HG03558 (cell line): Measurements from ENCODE around the gene CREM.
"Not testable (repeated sequence)": the region's sequence is repeated elsewhere in the genome, so short reads cannot be mapped to it uniquely, and the experiment has no call there.

Source experiments
- ATAC-seq: cut with Tn5 transposase; IDR thresholded peaks from one replicate; pipeline ENCODE4 v1.9.1; 2021; ENCODE audit warnings: moderate number of reproducible peaks; ENCODE audit not compliant: unreplicated experiment; ENCODE audit errors: extremely low read depth

CREM gene

DNA sequence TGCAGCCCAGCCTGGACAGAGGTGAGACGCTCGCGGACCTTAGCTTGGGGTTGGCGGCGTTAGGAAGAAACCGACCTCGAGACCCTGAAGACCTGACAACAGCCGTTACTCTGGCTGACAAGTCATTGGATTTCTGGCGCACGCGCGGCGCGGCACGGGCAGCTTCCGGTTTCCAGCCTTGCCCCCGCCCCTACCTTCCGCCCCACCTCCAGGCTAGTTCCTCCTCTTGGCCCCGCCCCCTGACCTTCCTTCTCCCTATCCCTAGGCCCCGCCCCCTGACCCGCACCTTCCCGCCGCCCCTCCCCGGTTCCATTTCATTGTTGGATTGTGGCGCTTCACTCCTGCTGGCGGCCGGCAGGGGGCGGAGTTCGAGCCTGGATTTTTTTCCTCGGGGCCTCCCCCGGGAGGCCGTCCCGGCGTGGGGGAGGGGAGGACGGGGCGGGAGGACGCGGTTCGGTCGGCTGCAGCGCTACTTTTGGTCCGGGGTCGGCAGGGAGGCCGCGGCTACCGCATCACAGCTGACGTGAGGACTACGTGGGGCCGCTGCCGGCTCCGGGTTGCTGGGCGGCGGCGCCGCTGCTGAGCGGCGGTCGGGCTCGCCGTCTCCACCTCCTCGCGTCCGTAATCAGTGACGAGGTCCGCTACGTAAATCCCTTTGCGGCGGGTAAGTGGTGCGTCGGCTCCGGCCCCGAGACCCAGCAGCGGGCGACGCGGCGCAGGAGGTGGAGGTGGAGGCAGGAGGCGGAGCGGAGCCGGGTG lies at the start of gene CREM:
Gene CREM, plus strand, starts transcription at position 317 of the 759 bp plus-strand sequence. CDS start 10,990 bp downstream, outside the sequence.
- peak; percentile 55 for ATAC-seq

DNA sequence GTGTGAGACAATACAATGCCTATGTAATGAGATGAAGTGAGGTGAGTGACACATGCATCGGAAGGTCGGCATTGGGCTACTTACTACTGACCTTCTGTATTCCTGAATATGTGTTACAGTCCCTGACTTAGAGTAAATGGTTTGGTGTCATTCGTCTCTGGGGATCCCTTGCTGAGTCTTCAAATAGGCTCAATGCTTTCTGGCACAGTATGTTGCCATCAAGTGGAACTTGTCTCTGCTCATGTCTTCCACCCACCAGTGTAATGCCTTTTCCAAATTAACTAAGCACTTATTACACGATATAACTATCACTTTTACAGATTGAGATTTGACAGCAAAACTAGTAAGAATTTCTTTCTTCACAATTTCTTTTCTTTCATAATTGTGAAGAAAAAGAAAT lies 47.4 kb upstream of the CREM start:
- no peak for ATAC-seq

DNA sequence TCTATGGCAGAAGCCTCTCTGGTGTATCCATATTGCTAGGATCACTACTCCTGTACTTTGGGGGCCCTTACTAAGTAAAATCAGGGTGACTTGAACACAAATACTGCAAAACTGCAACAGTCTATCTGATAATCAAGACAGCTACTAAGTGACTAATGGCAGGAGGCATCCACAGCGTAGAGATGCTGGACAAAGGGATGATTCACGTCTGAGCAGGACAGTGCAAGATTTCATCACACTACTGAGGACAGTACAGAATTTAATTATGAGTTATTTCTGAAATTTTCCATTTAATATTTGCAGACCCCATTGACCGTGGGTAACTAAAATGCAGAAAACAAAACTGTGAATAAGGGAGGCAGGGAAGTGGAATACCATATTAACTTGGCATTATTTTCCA lies 46.9 kb upstream of the CREM start:
- no peak for ATAC-seq

DNA sequence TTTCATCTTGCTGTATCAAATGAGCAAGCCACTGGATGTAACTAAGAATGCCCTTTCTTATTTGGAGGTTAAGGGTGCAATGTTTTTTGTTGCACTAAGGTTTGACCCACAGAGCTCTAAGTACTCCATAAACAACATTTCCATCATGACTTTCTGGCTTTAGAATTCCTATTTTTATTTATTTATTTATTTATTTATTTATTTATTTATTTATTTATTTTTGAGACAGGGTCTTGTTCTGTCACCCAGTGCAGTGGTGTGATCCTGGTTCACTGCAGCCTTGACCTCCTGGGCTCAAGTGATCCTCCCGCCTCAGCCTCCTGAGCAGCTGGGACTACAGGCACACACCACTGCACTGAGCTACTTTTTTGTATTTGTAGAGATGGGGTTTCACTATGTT lies 46.4 kb upstream of the CREM start:
- ATAC-seq: not testable (repeated sequence)

DNA sequence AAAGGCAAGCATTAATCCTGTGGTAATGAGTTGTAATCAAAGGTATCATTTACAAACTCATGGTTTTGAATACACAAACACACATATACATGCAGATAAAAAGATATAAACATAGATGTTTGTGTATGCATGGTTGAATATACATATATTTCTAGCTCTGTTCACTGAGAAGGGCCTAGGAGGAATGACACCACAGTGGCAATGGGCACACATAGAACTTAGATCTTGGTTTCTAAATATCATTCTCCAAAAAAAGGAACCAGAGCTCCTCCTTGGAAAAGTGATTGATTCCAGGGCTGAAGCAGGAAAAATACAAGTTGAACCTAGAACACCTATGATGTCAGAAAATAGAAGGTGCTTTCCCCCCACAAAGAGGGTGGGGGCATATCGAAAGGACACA lies 43.4 kb upstream of the CREM start:
- ATAC-seq: no peak

DNA sequence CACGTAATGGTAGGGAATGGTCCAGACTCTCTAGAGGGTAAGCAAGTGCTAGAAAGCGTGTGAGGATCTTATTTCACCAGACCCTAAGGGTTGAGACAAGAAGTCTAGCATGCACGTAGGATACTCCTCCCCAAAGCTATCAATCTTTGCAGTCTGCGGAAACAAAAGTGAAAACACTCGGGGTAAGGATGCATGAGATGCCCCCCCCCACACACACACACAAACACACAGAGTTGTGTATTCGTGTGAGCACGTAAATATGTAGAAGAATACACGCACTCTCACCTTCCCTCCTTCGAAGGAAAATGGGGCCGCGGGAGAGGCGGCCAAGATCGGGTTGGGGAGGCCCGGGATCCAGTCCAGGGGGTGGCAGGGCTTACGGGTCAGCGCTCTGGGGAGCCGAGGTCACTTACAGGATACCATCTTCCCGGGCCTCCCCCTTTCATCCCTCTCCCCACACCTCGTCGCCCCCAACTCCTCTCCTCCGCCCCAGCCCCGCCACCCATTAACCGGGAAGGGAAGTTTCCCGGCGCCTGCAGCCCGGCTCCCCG lies 37.0 kb upstream of the CREM start:
- no peak for ATAC-seq

DNA sequence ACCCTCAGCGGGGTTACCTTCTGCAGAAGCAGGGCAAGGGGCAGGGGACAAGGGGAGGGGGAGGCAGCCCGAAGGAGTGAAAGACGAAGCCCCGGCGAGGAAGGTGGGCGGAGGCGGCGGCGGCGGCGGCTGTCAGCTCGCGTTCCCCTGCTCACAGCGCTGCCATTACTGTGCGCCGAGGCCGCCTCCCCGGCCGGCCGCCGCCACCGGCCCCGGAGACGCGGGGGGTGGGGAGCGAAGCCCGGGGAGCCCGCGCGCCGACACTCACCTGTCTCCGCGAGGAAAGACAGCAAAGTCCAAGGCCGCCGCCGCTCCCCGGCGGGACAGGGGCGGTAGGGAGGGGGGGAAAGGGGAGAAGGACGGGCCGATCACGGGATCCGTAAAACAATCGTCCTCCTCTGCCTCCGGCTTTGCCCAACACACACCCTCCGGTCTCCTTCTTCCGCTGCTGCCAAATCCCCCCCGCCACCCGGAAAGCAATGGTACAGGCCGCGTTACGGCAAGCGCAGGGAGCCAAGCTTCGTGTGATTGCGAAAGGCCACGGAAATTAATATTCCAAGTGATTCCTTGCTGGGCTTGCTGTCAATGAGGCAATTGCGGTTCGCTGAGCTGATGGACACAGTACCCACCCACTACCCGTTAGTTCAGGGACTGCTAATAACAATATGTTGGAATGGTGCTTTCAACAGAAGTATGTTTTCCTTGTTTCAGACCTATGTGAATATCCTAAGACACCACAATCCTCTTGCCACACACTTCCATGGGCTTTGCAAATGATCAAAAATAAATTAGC lies 36.3 kb upstream of the CREM start, which contains the start of gene CUL2:
Gene CUL2, minus strand, starts transcription at position 180 of the 793 bp plus-strand sequence. CDS start 19,024 bp downstream, outside the sequence.
- peak; percentile 56 for ATAC-seq

DNA sequence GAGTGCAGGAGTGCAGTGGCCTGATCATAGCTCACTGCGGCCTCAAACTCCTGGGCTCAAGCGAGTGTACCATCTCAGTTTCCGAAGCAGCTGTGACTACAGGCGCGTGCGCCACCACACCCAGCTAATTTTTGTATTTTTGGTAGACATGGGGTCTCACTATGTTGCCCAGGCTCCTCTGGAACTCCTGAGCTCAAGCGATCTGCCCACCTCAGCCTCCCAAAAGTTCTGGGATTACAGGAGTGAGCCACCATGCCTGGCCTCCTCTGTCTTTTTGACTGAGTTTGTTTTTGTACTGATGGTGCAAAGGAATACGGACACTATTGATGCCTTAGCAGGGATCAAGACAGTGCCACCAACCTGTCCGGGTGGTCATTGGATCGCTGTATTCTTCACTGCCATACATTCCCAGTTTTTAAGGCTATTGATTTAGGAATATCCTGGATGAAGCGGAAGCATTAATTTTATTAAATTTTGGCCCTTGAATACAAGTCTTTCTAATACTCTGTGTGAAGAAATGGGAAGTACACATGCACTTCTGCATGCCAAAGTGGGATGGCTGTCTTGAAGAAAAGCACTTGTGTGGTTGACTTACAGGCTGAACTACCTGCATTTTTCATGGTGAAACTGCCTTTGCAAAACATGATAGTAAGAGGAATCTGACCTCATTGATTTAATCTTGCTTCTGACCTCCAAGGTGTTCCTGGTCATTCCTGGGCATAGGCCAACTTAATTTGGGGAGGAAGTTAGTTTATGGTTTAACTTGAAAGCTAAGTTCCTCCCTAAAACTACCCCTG lies 34.5 kb upstream of the CREM start:
- ATAC-seq: no peak

DNA sequence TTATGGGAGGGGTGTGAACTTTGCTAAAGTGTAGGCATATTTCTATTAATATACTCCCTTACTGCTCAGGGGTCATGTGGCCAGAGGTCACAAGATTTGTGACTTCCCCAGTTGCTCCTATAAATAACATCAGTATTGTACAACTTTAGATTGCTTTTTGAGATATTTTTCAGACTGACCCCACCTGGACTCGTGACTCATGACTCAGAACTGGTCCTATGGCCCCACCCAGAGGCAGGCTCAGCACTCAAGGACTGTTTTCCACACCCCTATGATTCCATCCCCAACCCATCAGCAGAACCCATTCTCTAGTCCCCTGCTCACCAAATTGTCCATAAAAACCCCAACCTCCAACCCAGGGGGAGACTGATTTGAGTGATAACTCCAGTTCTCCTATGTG lies 33.8 kb upstream of the CREM start:
- ATAC-seq: no peak

DNA sequence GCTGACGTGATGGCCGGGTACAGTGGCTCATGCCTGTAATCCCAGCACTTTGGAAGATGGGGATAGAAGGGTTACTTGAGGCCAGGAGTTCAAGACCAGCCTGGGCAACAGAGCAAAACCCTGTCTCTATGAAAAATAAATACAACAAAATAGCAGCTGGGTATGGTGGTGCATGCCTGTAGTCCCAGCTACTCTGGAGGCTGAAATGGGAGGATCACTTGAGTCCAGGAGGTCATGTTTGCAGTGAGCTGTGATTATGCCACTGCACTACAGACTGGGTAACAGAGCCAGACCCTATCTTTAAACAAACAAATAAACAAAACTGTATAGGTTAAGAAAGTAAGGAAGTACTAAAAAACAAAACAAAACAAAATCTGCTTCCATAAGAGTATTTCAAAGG lies 30.3 kb upstream of the CREM start:
- no peak for ATAC-seq

DNA sequence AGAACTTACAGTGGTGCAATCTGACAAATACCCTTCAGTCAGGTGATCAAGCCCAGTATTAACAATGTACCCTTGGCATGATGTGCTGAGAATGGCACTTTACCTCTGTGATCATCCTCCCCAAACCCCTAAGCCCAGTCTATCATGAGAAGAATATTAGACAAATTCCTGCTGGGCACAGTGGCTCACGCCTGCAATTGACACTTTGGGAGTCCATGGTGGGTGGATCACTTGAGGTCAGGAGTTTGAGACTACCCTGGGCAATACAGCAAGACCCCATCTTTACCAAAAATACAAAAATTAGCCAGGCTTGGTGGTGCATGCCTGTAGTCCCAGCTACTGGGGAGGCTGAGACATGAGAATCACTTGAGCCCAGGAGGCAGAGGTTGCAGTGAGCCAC lies 29.1 kb upstream of the CREM start:
- ATAC-seq: no peak

DNA sequence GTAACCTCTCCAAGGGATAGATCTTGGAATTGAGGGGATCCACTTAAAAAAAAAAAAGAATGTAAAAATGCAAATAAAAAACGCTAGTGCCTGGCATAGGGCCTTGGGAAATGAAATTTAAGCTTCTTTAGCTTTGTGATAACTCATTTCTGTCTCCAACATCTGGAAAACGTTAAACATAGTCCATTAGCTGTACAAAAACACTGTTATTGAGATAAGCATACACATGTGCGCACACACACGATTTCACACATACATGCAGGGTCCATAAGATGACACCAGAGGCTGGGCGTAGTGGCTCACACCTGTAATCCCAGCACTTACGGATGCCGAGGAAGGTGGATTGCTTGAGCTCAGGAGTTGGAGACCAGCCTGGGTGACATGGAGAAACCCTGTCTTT lies 22.8 kb upstream of the CREM start:
- no peak for ATAC-seq

DNA sequence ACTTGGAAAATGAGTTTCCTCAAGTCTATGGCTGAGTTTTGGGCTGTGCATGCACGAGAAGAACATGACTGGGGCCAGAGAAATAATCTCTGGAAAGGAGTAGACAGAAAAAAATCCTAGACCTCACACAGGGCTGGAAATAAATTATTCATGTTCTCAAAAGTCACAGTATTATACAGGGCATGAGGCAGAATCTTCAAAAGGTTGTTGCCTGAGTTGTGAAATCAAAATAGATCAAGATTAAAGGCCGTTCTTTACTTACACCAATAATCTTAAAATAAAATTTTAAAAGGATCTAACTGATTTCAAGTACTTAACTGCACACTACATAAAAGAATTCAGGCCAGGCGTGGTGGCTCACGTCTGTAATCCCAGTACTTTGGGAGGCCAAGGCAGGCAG lies 14.1 kb upstream of the CREM start:
- no peak for ATAC-seq

DNA sequence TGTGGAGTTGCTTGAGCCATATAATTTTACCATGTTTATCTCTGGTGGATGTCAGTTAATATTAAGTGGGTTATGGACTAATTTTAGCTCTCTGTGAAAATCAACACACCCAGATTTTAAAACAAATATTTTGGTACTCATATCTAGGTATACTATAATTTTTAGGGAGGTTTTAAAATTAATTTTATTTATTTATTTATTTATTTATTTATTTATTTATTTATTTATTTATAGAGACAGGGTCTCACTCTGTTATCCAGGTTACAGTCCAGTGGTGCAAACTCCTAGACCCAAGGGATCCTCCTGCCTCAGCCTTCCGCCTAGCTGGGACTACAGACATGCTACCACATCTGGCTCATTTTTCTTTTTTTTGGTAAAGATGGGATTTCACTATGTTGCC lies 7.3 kb upstream of the CREM start:
- ATAC-seq: no peak

DNA sequence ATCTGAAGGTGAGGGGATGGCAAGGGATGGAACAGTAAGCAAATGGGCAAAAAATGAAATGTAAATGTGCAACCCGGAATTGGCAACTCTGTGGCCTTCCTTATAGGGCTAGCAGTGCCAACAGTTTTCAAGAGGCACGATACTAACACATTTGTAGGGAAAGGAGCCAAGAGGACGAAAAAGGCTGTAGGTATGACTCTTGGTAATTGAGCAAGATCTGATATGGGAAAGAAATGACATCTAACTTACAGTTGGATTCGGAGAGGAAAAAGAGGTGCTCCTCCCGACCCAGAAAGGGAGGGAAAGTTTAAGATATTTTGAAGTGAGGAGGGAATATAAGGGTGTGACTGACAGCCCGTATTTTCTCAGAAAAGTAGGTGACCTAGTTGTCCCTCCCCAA lies 2.1 kb upstream of the CREM start:
- no peak for ATAC-seq

DNA sequence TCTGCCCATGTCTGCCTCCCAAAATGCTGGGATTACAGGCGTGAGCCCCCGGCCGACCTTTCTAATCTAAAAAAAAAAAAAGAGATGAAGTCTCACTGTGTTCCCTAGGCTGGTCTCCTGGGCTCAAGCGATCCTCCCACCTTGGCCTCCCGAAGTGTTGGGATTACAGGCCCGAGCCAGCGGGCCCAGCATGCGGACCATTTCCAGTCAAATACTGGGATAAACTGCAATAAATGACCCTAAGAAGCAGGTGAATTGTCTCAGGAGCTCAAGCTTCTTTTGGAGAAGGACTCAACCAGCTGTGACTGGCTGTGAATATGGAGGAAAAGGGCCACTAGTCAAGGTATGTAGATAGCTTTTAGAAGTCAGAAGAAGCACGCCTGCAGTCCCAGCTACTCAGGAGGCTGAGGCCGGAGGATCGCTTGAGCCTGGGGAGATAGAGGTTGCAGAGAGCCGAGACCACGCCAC lies 550 bp upstream of the CREM start:
- peak; percentile 1 for ATAC-seq

DNA sequence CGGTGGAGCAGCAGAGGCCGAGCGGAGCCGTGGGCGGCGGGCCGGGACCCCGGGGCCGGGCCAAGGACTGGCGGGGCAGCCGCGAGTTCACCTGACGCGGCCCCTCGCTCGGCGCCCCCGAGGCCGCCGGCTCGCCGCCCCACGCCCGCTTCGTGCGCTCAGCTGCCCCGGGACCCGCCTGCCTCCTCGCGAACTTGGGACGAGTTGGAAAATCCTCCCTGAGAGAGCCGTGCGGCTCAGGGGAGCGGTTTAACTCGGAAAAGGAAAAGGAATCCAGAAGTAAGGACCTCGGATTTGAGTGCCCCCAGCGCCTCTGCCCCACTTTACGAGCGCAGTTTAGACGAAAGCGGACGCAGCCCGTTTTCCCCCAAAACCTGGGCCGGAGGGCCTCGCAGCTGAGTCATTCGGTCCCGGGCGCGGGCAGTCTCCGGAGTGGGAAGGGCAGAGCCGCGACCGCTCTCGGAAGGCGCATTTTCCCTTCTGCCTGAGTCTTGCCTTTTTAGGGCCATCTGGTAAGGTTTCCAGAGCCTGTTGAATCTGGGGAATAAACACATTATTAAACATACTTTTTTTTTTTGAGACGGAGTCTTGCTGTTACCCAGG lies 744 bp downstream of the CREM start:
- no peak for ATAC-seq

DNA sequence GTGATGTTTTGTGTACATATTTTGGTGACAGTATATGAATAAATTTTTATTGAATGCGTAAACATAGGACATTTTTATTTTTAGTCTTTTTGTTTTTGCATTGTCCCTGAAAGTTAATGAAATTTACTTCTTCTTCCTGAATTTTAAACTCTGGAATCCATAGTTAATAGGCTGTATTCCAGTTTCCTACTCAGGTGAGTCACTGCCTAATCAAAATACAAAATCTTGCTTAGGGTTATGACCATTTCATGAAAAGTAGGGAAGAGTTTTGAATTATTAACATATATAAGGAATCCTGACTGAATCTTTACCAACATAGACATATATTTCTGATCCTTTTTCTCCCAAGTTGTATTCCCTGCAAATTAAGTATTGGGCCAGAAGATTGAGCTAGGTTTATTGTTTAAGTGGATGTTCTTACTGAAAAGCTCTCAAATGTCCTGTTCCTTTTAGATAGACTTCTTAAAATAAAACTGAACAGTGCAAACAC lies 2.6 kb downstream of the CREM start:
- ATAC-seq: no peak

DNA sequence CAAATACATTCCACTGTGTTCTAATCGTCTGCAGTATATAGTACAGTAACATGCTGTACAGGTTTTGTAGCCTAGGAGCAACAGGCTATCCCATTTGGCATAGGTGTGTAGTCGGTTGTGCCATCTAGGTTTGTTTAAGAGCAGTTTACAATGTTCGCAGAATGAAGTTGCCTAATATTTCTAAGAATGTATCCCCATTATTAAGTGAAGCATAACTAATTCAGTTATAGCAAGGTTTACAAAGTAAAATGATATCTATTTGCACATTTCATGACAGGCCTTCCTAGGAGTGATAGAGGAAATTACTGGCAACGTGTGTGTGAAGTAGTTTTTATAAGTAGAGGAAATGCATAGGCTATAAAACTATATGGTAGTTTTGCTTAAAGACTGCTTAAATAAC lies 4.0 kb downstream of the CREM start:
- ATAC-seq: no peak

DNA sequence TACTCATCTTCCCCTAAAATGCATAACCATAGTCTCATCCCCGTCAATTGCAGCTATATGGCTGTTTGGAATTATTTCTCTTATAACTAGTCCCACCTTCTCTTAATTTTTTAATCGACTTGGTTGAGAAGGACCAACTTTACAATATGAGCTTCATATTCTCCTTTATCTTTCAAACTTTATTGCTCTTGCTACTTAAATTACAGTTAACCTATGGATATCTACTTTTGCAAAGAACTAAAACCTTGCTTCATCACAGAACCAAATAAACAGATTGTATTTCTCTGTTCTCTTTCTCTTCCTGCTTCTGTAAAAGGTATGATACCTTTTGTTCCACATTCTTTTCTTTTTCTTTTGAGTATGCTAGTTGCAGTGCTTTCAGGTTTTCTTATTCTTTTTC lies 6.1 kb downstream of the CREM start:
- no peak for ATAC-seq
